ENCODE measurements around the gene HNRNPUL1. TPM values are rescaled to one million over a fixed set of nuclear protein-coding genes. Genes with fewer than 3 reads are reported as not detected.
"Not testable (repeated sequence)": the region's sequence is repeated elsewhere in the genome, so short reads cannot be mapped to it uniquely, and the experiment has no call there.

Gene HNRNPUL1
- total RNA-seq, 8 experiments from 2014 or later: 79.3 to 196 (median 113) TPM

- peak overlapping the region; percentile 25 to 77 for H3K27ac ChIP-seq
- peak overlapping the region; percentile 16 to 35 (median 24) for H3K4me3 ChIP-seq
- peak; percentile 62 to 76 (median 69) for ATAC-seq (replicated peaks in 6 of 8)
- 0 to 100% (median 37%) methylated on average over 1 to 10 of the region's 29 CpGs; no CpG with 5 or more reads in 2 of the 10 experiments for WGBS, 10 experiments
- peaks cover 7 to 15% of the 10 kb centered on the region in 2 donors for H3K4me1 ChIP-seq (replicated peaks in 1 of 2)
- in situ Hi-C loops (cut with MboI; ENCODE audit: low pct_unique_long_range_greater_than_20kb in 2 of 9, low sequenced_read_pairs in 9 of 9, unreplicated experiment in 9 of 9): no loop called here
Measured at GRCh38 chr19:41225238-41226052, 38.7 kb upstream of the HNRNPUL1 start.

- peak; percentile 67 to 91 (median 81) for ATAC-seq (replicated peaks in 6 of 8)
- 0 to 73% (median 32%) methylated on average over 2 to 17 of the region's 67 CpGs; no CpG with 5 or more reads in 2 of the 10 experiments for WGBS, 10 experiments
- in situ Hi-C loops (cut with MboI; ENCODE audit: low pct_unique_long_range_greater_than_20kb in 2 of 9, low sequenced_read_pairs in 9 of 9, unreplicated experiment in 9 of 9): no loop called here
- Histone ChIP-seq H3K4me3 (peak overlapping the region; percentile 16 to 35 (median 24)), H3K27ac (peak overlapping the region in 1 of 2 donors; percentile 77), H3K4me1 (replicated peaks in 1 of 2) (peaks cover 7 to 15% of the 10 kb centered on the region in 2 donors)
Measured at GRCh38 chr19:41226053-41226873, 37.9 kb upstream of the HNRNPUL1 start.

GRCh38 chr19:41226874-41227390 lies 37.2 kb upstream of the HNRNPUL1 start:
- in situ Hi-C loops (cut with MboI; ENCODE audit: low pct_unique_long_range_greater_than_20kb in 2 of 9, low sequenced_read_pairs in 9 of 9, unreplicated experiment in 9 of 9): no loop called here
- H3K27ac ChIP-seq: peak overlapping the region in 1 of 2 donors; percentile 77
- peak overlapping the region in 2 of 5 donors; percentile 16 to 35 for H3K4me3 ChIP-seq
- ATAC-seq (replicated peaks in 6 of 8): no peak
- 57 to 100% (median 75%) methylated on average over 1 to 7 of the region's 9 CpGs for WGBS, 10 experiments
- peaks cover 7 to 15% of the 10 kb centered on the region in 2 donors for H3K4me1 ChIP-seq (replicated peaks in 1 of 2)

- Histone ChIP-seq H3K4me3 (no peak overlapping the region), H3K4me1 (replicated peaks in 1 of 2) (peaks cover 7 to 15% of the 10 kb centered on the region in 2 donors), H3K27ac (no peak overlapping the region)
- in situ Hi-C loops (cut with MboI; ENCODE audit: low pct_unique_long_range_greater_than_20kb in 2 of 9, low sequenced_read_pairs in 9 of 9, unreplicated experiment in 9 of 9): no loop called here
- 40 to 100% (median 88%) methylated on average over 1 to 3 of the region's 3 CpGs; no CpG with 5 or more reads in 3 of the 10 experiments for WGBS, 10 experiments
- ATAC-seq (replicated peaks in 6 of 8): no peak
Measured at GRCh38 chr19:41228486-41228885, 35.7 kb upstream of the HNRNPUL1 start.

- in situ Hi-C loops (cut with MboI; ENCODE audit: low pct_unique_long_range_greater_than_20kb in 2 of 9, low sequenced_read_pairs in 9 of 9, unreplicated experiment in 9 of 9): not testable (repeated sequence)
Measured at GRCh38 chr19:41229338-41229737, 34.8 kb upstream of the HNRNPUL1 start.

GRCh38 chr19:41230067-41230857 lies 33.9 kb upstream of the HNRNPUL1 start:
- WGBS, 10 experiments: 70 to 100% (median 100%) methylated on average over 1 to 2 of the region's 3 CpGs; no CpG with 5 or more reads in 6 of the 10 experiments
- Histone ChIP-seq H3K27ac (no peak overlapping the region), H3K4me3 (no peak overlapping the region), H3K4me1 (replicated peaks in 1 of 2) (peaks cover 7 to 14% of the 10 kb centered on the region in 2 donors)
- ATAC-seq (replicated peaks in 6 of 8): no peak
- in situ Hi-C loops (cut with MboI; ENCODE audit: low pct_unique_long_range_greater_than_20kb in 2 of 9, low sequenced_read_pairs in 9 of 9, unreplicated experiment in 9 of 9): no loop called here

More at GRCh38 chr19:41229338-41229737, 34.8 kb upstream of the HNRNPUL1 start:
- peaks cover 7 to 15% of the 10 kb centered on the region in 2 donors for H3K4me1 ChIP-seq (replicated peaks in 1 of 2)
- ATAC-seq (replicated peaks in 6 of 8); H3K4me3 ChIP-seq; H3K27ac ChIP-seq: not testable (repeated sequence)
- WGBS, 10 experiments: 58 to 100% (median 90%) methylated on average over 1 to 5 of the region's 5 CpGs; no CpG with 5 or more reads in 1 of the 10 experiments

GRCh38 chr19:41232686-41233085 lies 31.5 kb upstream of the HNRNPUL1 start:
- no peak overlapping the region for H3K27ac ChIP-seq
- H3K4me1 ChIP-seq (replicated peaks in 1 of 2): no peaks in the 10 kb centered on the region
- ATAC-seq (replicated peaks in 6 of 8): no peak
- in situ Hi-C loops (cut with MboI; ENCODE audit: low pct_unique_long_range_greater_than_20kb in 2 of 9, low sequenced_read_pairs in 9 of 9, unreplicated experiment in 9 of 9): no loop called here
- WGBS, 10 experiments: 82 to 100% (median 95%) methylated on average over 1 to 7 of the region's 8 CpGs
- H3K4me3 ChIP-seq: no peak overlapping the region

GRCh38 chr19:41233748-41234240 lies 30.4 kb upstream of the HNRNPUL1 start:
- H3K4me1 ChIP-seq (replicated peaks in 1 of 2): no peaks in the 10 kb centered on the region
- ATAC-seq (replicated peaks in 6 of 8): no peak
- 40 to 80% (median 62%) methylated on average over 1 to 2 of the region's 4 CpGs; no CpG with 5 or more reads in 6 of the 10 experiments for WGBS, 10 experiments
- in situ Hi-C loops (cut with MboI; ENCODE audit: low pct_unique_long_range_greater_than_20kb in 2 of 9, low sequenced_read_pairs in 9 of 9, unreplicated experiment in 9 of 9): no loop called here
- H3K4me3 ChIP-seq: no peak overlapping the region
- H3K27ac ChIP-seq: no peak overlapping the region

GRCh38 chr19:41234512-41235168 lies 29.5 kb upstream of the HNRNPUL1 start:
- 47 to 100% (median 77%) methylated on average over 1 to 5 of the region's 8 CpGs for WGBS, 10 experiments
- no peaks in the 10 kb centered on the region for H3K4me1 ChIP-seq (replicated peaks in 1 of 2)
- H3K4me3 ChIP-seq: no peak overlapping the region
- H3K27ac ChIP-seq: no peak overlapping the region
- in situ Hi-C loops (cut with MboI; ENCODE audit: low pct_unique_long_range_greater_than_20kb in 2 of 9, low sequenced_read_pairs in 9 of 9, unreplicated experiment in 9 of 9): no loop called here
- ATAC-seq (replicated peaks in 6 of 8): no peak

- in situ Hi-C loops (cut with MboI; ENCODE audit: low pct_unique_long_range_greater_than_20kb in 2 of 9, low sequenced_read_pairs in 9 of 9, unreplicated experiment in 9 of 9): no loop called here
- no peak for ATAC-seq (replicated peaks in 6 of 8)
- Histone ChIP-seq H3K27ac (no peak overlapping the region), H3K4me1 (replicated peaks in 1 of 2) (no peaks in the 10 kb centered on the region), H3K4me3 (no peak overlapping the region)
- WGBS, 10 experiments: 67 to 100% (median 95%) methylated on average over 1 to 3 of the region's 4 CpGs; no CpG with 5 or more reads in 2 of the 10 experiments
Measured at GRCh38 chr19:41235480-41235879, 28.7 kb upstream of the HNRNPUL1 start.

- 73 to 100% methylated on average over 1 to 3 of the region's 10 CpGs; no CpG with 5 or more reads in 8 of the 10 experiments for WGBS, 10 experiments
- ATAC-seq (replicated peaks in 6 of 8): no peak
Measured at GRCh38 chr19:41238244-41238643, 25.9 kb upstream of the HNRNPUL1 start.

GRCh38 chr19:41239363-41239762 lies 24.8 kb upstream of the HNRNPUL1 start:
- no peak for ATAC-seq (replicated peaks in 6 of 8)
- Histone ChIP-seq H3K4me1 (replicated peaks in 1 of 2) (no peaks in the 10 kb centered on the region), H3K27ac (no peak overlapping the region), H3K4me3 (no peak overlapping the region)
- in situ Hi-C loops (cut with MboI; ENCODE audit: low pct_unique_long_range_greater_than_20kb in 2 of 9, low sequenced_read_pairs in 9 of 9, unreplicated experiment in 9 of 9): no loop called here
- WGBS, 10 experiments: 20 to 94% (median 77%) methylated on average over 2 to 9 of the region's 9 CpGs; no CpG with 5 or more reads in 3 of the 10 experiments

More at GRCh38 chr19:41238244-41238643, 25.9 kb upstream of the HNRNPUL1 start:
- Histone ChIP-seq H3K27ac (no peak overlapping the region), H3K4me3 (no peak overlapping the region), H3K4me1 (replicated peaks in 1 of 2) (no peaks in the 10 kb centered on the region)
- in situ Hi-C loops (cut with MboI; ENCODE audit: low pct_unique_long_range_greater_than_20kb in 2 of 9, low sequenced_read_pairs in 9 of 9, unreplicated experiment in 9 of 9): no loop called here
